Panc1 (cell line): ENCODE results near the gene THAP4. TPM values are rescaled to one million over a fixed set of nuclear protein-coding genes. Genes with fewer than 3 reads are reported as not detected.
"Not testable (repeated sequence)": the region's sequence is repeated elsewhere in the genome, so short reads cannot be mapped to it uniquely, and the experiment has no call there.

Experiments used
- ATAC-seq: fragments of 200-7000 bp; cut with Tn5 transposase; 2 replicates; pipeline ENCODE4 v1.9.1; 2020; ENCODE audit warnings: mild to moderate bottlenecking, moderate library complexity
- BruUV-seq: library from RNA; stranded (reverse); fragments of 400-500 nt; replicated peaks from 2 replicates; lab custom pipeline; 2021; lab: Mats Ljungman, UMichigan
- CTCF ChIA-PET: fragments of 300-600 bp; sonication (Branson Sonifier 250); formaldehyde crosslinking; loops from one replicate; lab custom pipeline; 2022; ENCODE audit warnings: antibody characterized with exemption; lab: Charles Lee
- POLR2A ChIA-PET: fragments of 300-600 bp; sonication (Branson Sonifier 250); formaldehyde crosslinking; loops from one replicate; lab custom pipeline; 2022; ENCODE audit warnings: antibody characterized with exemption; lab: Charles Lee
- DNase-seq: peaks from one replicate; pipeline ENCODE4 v3.0.0-alpha.2; 2010; ENCODE audit warnings: low read depth, low spot score
- H3K27ac ChIP-seq: 2 replicates; pipeline ENCODE4 v1.5.1; 2011; ENCODE audit warnings: mild to moderate bottlenecking, low read length, inconsistent platforms
- H3K27me3 ChIP-seq: fragments of 200-500 bp; sonication (Bioruptor generic); 2 replicates; pipeline ENCODE4 v1.6.0; 2014; ENCODE audit warnings: low read length, inconsistent platforms; ENCODE audit not compliant: control insufficient read depth, insufficient read depth
- H3K36me3 ChIP-seq: fragments of 200-500 bp; sonication (Bioruptor generic); 2 replicates; pipeline ENCODE4 v1.5.1; 2014; ENCODE audit warnings: inconsistent platforms, mild to moderate bottlenecking, low read length, moderate library complexity; ENCODE audit not compliant: control insufficient read depth, insufficient read depth
- H3K4me1 ChIP-seq: 2 replicates; pipeline ENCODE4 v1.5.1; 2011; ENCODE audit warnings: inconsistent platforms, mild to moderate bottlenecking, low read length, moderate library complexity; ENCODE audit not compliant: control insufficient read depth, insufficient read depth
- H3K4me3 ChIP-seq, 2 experiments: 2 replicates each; pipeline ENCODE4 v1.5.1; 2011 to 2012; ENCODE audit warnings: low read depth in 2 of 2, low read length in 2 of 2, mild to moderate bottlenecking in 2 of 2, inconsistent platforms in 1 of 2, moderate library complexity in 1 of 2
- H3K9me3 ChIP-seq: fragments of 200-500 bp; sonication (Bioruptor generic); 2 replicates; pipeline ENCODE4 v1.5.1; 2014; ENCODE audit warnings: low read depth, mild to moderate bottlenecking, inconsistent platforms, low read length, moderate library complexity; ENCODE audit not compliant: control insufficient read depth, insufficient read depth
- POLR2AphosphoS5 ChIP-seq: IDR thresholded peaks from 2 replicates; pipeline ENCODE4 v1.6.1; 2012; ENCODE audit warnings: mild to moderate bottlenecking, low read depth, low read length, moderate library complexity
- SIN3A ChIP-seq: IDR thresholded peaks from 2 replicates; pipeline ENCODE4 v1.6.1; 2012; ENCODE audit warnings: low read depth, mild to moderate bottlenecking, low read length, moderate library complexity, borderline replicate concordance; ENCODE audit not compliant: insufficient read depth
- TCF7L2 ChIP-seq: IDR thresholded peaks from 2 replicates; pipeline ENCODE4 v1.6.1; 2011; ENCODE audit warnings: mild to moderate bottlenecking, low read depth, low read length, inconsistent platforms
- in situ Hi-C: cut with HindIII; loops from 2 replicates; pipeline ENCODE4 v1.10.0; 2016; ENCODE audit warnings: low sequenced_read_pairs, low pct_unique_long_range_greater_than_20kb
- intact Hi-C: fragments of 100-400 bp; cut with micrococcal nuclease; formaldehyde crosslinking; loops from one replicate; pipeline ENCODE4 v1.10.0; 2022; ENCODE audit not compliant: unreplicated experiment
- total RNA-seq: library from RNA; stranded (reverse); gene quantifications from one replicate; pipeline ENCODE4 v1.2.1, GENCODE V29; 2021; ENCODE audit not compliant: unreplicated experiment
- TF ChIP-seq, protein P1 (sequence below): fragments of 450-650 bp; IDR thresholded peaks from 2 replicates; pipeline ENCODE4 v1.5.1; 2017; ENCODE audit warnings: mild to moderate bottlenecking
- TF ChIP-seq, protein P2 (sequence below), 2 experiments: IDR thresholded peaks; 2 replicates each; pipeline ENCODE4 v1.6.1; 2011 to 2012; ENCODE audit warnings: low read depth in 2 of 2, control low read depth in 1 of 2, low read length in 1 of 2, mild to moderate bottlenecking in 1 of 2, moderate library complexity in 1 of 2; ENCODE audit not compliant: insufficient read depth in 1 of 2

THAP4 gene
- total RNA-seq, 1 experiment from 2014 or later, result 77.9 TPM

DNA sequence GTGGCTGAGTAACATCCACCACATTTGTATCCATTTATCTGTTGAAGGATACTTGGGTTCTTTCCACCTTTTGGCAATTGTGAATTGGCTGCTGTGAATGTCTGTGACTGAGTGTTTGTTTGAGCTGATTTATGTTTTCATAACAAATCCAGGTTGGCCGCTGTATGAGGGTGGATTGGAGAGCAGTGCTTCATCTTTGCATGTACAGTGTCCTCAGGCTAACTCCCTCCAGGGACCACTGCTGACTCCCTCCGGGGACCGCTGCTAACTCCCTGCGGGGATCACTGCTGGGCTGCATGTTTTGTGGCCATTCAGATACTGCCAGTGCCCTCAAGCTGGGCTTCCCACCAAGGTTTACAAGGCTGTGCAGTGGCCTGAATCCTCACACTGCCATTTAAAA is 68.2 kb downstream of the THAP4 start:
- H3K9me3 ChIP-seq, result no peaks in the 10 kb centered on the region
- in situ Hi-C loops, result no loop called here
- no peaks in the 10 kb centered on the region for H3K27me3 ChIP-seq
- no peak overlapping the region for H3K4me3 ChIP-seq
- H3K36me3 ChIP-seq, result no peaks in the 10 kb centered on the region
- POLR2A ChIA-PET, result interaction anchor here (0.6 kb wide), 1 partner anchor 86 kb away, joined by 4 read pairs; no protein-coding TSS in a partner anchor
- H3K4me1 ChIP-seq, result peaks cover 11% of the 10 kb centered on the region
- intact Hi-C loops, result no loop called here
- H3K27ac ChIP-seq, result no peak overlapping the region
- CTCF ChIA-PET, result no interaction called here
- TF ChIP-seq POLR2AphosphoS5, result no peak
- TF ChIP-seq, protein P1, sequence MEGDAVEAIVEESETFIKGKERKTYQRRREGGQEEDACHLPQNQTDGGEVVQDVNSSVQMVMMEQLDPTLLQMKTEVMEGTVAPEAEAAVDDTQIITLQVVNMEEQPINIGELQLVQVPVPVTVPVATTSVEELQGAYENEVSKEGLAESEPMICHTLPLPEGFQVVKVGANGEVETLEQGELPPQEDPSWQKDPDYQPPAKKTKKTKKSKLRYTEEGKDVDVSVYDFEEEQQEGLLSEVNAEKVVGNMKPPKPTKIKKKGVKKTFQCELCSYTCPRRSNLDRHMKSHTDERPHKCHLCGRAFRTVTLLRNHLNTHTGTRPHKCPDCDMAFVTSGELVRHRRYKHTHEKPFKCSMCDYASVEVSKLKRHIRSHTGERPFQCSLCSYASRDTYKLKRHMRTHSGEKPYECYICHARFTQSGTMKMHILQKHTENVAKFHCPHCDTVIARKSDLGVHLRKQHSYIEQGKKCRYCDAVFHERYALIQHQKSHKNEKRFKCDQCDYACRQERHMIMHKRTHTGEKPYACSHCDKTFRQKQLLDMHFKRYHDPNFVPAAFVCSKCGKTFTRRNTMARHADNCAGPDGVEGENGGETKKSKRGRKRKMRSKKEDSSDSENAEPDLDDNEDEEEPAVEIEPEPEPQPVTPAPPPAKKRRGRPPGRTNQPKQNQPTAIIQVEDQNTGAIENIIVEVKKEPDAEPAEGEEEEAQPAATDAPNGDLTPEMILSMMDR, result no peak
- no peak for TF ChIP-seq TCF7L2
- no peak for TF ChIP-seq SIN3A
- TF ChIP-seq, protein P2, sequence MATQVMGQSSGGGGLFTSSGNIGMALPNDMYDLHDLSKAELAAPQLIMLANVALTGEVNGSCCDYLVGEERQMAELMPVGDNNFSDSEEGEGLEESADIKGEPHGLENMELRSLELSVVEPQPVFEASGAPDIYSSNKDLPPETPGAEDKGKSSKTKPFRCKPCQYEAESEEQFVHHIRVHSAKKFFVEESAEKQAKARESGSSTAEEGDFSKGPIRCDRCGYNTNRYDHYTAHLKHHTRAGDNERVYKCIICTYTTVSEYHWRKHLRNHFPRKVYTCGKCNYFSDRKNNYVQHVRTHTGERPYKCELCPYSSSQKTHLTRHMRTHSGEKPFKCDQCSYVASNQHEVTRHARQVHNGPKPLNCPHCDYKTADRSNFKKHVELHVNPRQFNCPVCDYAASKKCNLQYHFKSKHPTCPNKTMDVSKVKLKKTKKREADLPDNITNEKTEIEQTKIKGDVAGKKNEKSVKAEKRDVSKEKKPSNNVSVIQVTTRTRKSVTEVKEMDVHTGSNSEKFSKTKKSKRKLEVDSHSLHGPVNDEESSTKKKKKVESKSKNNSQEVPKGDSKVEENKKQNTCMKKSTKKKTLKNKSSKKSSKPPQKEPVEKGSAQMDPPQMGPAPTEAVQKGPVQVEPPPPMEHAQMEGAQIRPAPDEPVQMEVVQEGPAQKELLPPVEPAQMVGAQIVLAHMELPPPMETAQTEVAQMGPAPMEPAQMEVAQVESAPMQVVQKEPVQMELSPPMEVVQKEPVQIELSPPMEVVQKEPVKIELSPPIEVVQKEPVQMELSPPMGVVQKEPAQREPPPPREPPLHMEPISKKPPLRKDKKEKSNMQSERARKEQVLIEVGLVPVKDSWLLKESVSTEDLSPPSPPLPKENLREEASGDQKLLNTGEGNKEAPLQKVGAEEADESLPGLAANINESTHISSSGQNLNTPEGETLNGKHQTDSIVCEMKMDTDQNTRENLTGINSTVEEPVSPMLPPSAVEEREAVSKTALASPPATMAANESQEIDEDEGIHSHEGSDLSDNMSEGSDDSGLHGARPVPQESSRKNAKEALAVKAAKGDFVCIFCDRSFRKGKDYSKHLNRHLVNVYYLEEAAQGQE (IDR thresholded peaks at IDR 0.05; ENCODE audit: insufficient read depth in 1 of 2, low read depth in 2 of 2, low read length in 1 of 2), result no peak
- DNase-seq, result no peak
- ATAC-seq, result no peak
- BruUV-seq, result no TSS peak

DNA sequence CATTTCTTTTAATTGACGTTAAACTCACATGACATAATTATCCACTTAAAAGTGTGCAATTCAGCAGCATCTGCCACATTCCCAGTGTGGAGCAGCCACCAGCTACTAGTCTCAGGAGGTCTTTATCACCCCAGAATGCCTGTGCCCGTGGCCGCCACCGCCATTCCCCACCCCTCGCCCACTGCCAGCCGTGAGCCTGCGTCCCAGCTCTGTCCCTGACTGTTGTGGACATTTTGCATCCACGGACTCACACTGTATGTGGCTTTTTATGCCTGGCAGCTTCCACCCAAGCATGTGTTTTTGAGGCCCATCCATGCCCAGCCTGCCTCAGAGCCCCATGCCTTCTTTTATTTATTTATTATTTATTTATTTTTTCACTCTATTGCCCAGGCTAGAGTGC is 69.2 kb downstream of the THAP4 start:
- Histone ChIP-seq H3K4me3 (no peak overlapping the region), H3K27me3 (no peaks in the 10 kb centered on the region), H3K4me1 (peaks cover 18% of the 10 kb centered on the region), H3K36me3 (no peaks in the 10 kb centered on the region), H3K27ac (no peak overlapping the region), H3K9me3 (no peaks in the 10 kb centered on the region)
- in situ Hi-C loops, result no loop called here
- no TSS peak for BruUV-seq
- no peak for TF ChIP-seq TCF7L2
- ChIA-PET POLR2A (no interaction called here), CTCF (no interaction called here)
- DNase-seq (no peak), ATAC-seq (no peak)
- intact Hi-C loops, result no loop called here

DNA sequence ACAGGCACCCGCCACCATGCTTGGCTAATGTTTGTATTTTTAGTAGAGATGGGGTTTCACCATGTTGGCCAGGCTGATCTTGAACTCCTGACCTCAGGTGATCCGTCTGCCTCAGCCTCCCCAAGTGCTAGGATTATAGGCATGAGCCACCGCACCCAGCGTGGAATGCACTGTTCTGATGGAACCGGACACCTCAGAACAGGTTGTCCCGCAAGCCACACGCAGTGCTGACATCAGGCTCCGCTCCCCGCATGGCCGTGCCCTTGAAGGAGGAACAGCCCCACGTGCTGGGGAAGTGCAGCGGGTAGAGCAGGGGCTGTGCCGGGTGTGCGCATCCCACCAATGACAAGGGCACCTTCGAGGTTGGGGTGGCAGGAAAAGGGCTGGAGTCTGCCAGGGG is 69.7 kb downstream of the THAP4 start:
- H3K36me3 ChIP-seq, H3K27me3 ChIP-seq, H3K27ac ChIP-seq, POLR2A ChIA-PET, H3K4me3 ChIP-seq, intact Hi-C loops, in situ Hi-C loops, H3K9me3 ChIP-seq, CTCF ChIA-PET, DNase-seq, ATAC-seq, BruUV-seq: not testable (repeated sequence)
- H3K4me1 ChIP-seq, result peaks cover 18% of the 10 kb centered on the region
